OCI-LY7 (cell line): ENCODE measurements around the gene APOBEC3C. TPM values are rescaled to one million over a fixed set of nuclear protein-coding genes. Genes with fewer than 3 reads are reported as not detected.
A peak's percentile ranks its signal among the peaks of the same experiment; 100 is the strongest.
"Not testable (repeated sequence)": the region's sequence is repeated elsewhere in the genome, so short reads cannot be mapped to it uniquely, and the experiment has no call there.

Source experiments
- BruUV-seq: library from RNA; stranded (reverse); fragments of 400-500 nt; replicated peaks from 2 replicates; lab custom pipeline; 2021; lab: Mats Ljungman, UMichigan
- CTCF ChIA-PET: fragments of 300-600 bp; sonication (Branson Sonifier 250); formaldehyde crosslinking; loops from one replicate; lab custom pipeline; 2022; ENCODE audit warnings: antibody characterized with exemption; ENCODE audit not compliant: unreplicated experiment; lab: Charles Lee
- POLR2A ChIA-PET: fragments of 300-600 bp; sonication (Branson Sonifier 250); formaldehyde crosslinking; loops from one replicate; lab custom pipeline; 2022; ENCODE audit warnings: antibody characterized with exemption; lab: Charles Lee
- DNase-seq: peaks from one replicate; pipeline ENCODE4 v3.0.0-alpha.2; 2015; ENCODE audit warnings: low spot score
- H2AFZ ChIP-seq: fragments of 200-600 bp; sonication (generic), shearing (Covaris generic); 2 replicates; pipeline ENCODE4 v1.6.1; 2014; ENCODE audit warnings: mild to moderate bottlenecking, antibody characterized with exemption, low read length, moderate library complexity
- H3K27ac ChIP-seq: fragments of 200-600 bp; sonication (generic); 2 replicates; pipeline ENCODE4 v1.5.1; 2014; ENCODE audit warnings: mixed run types, low read depth, mild to moderate bottlenecking, moderate library complexity, low read length, inconsistent platforms; ENCODE audit not compliant: poor library complexity, severe bottlenecking
- H3K36me3 ChIP-seq: fragments of 200-600 bp; sonication (generic); 2 replicates; pipeline ENCODE4 v1.6.1; 2014; ENCODE audit warnings: mild to moderate bottlenecking, antibody characterized with exemption, low read length, moderate library complexity, mixed read lengths; ENCODE audit not compliant: insufficient read depth
- H3K4me1 ChIP-seq: fragments of 200-600 bp; sonication (generic); 2 replicates; pipeline ENCODE4 v1.5.1; 2014; ENCODE audit warnings: mild to moderate bottlenecking, low read length; ENCODE audit not compliant: insufficient read depth, poor library complexity, severe bottlenecking
- H3K4me2 ChIP-seq: fragments of 200-600 bp; sonication (generic); 2 replicates; pipeline ENCODE4 v1.6.1; 2014; ENCODE audit warnings: mild to moderate bottlenecking, low read length
- H3K4me3 ChIP-seq: fragments of 200-600 bp; sonication (generic); 2 replicates; pipeline ENCODE4 v1.5.1; 2014; ENCODE audit warnings: mild to moderate bottlenecking, low read depth, low read length; ENCODE audit not compliant: poor library complexity, severe bottlenecking
- H3K79me2 ChIP-seq: fragments of 200-600 bp; sonication (generic); 2 replicates; pipeline ENCODE4 v1.6.1; 2016; ENCODE audit warnings: low read depth, mild to moderate bottlenecking, low read length, moderate library complexity, mixed read lengths; ENCODE audit not compliant: insufficient read depth
- H3K9me2 ChIP-seq: fragments of 200-600 bp; sonication (generic); 2 replicates; pipeline ENCODE4 v1.6.1; 2016; ENCODE audit warnings: mild to moderate bottlenecking, low read length, mixed read lengths; ENCODE audit not compliant: insufficient read depth
- H3K9me3 ChIP-seq: fragments of 200-600 bp; sonication (generic); 2 replicates; pipeline ENCODE4 v1.6.1; 2014; ENCODE audit warnings: mild to moderate bottlenecking, mixed run types, low read length, mixed read lengths
- H4K20me1 ChIP-seq: fragments of 200-600 bp; sonication (generic); 2 replicates; pipeline ENCODE4 v1.6.1; 2014; ENCODE audit warnings: mild to moderate bottlenecking, antibody characterized with exemption, low read length, moderate library complexity, mixed read lengths; ENCODE audit not compliant: insufficient read depth
- EZH2phosphoT487 ChIP-seq: fragments of 200-600 bp; sonication (generic); IDR thresholded peaks from 2 replicates; pipeline ENCODE4 v1.6.1; 2018; ENCODE audit warnings: low read depth, borderline replicate concordance, mild to moderate bottlenecking, mixed run types, antibody characterized with exemption, low read length, moderate library complexity, mixed read lengths
- intact Hi-C: fragments of 100-400 bp; cut with micrococcal nuclease; formaldehyde crosslinking; loops from one replicate; pipeline ENCODE4 v1.10.0; 2022; ENCODE audit not compliant: unreplicated experiment
- total RNA-seq, 2 experiments: library from RNA; depleted of rRNA in 1 of 2; stranded (reverse); fragments of >200 nt in 1 of 2; shearing (Covaris generic) in 1 of 2; gene quantifications; 2 replicates each; pipeline ENCODE4 v1.2.3, GENCODE V29; 2014 to 2022
- TF ChIP-seq, protein P1 (sequence below): fragments of 200-600 bp; sonication (generic); conservative IDR thresholded peaks from 2 replicates; pipeline ENCODE4 v1.5.1; 2014; ENCODE audit warnings: mild to moderate bottlenecking, antibody characterized with exemption, low read length, moderate library complexity, mixed read lengths

The APOBEC3C gene
- total RNA-seq, 2 experiments from 2014 or later, result 4.3 to 74.0 TPM

DNA sequence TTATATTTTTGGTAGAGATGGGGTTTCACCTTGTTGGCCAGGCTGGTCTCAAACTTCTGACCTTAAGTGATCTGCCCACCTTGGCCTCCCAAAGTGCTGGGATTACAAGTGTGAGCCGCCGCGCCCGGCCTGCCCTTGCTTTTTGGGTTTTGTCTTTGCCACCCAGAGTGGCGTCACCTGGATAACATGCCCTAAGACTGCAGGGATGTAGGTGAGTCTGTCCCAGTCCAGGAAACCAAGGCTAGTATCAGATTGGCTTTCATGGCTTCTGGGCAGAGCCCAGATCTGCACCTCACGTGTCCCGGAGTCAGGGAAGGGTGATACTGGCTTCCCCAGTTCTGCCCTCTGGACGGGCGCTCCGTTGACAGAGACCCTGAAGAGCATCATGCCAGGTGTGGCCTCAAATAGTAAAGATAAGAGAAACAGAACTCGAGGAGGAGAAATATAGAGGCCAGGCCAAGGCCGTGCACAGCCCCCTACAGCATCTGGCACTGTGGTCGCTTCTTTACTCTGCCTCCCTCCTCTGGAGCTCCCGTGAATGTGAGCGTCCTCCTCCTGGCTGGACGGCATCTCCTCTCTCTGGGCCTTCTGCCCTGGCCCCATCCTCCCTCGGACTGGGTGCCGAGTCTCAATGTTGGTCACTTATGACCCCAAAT lies 39.8 kb upstream of the APOBEC3C start:
- no TSS peak for BruUV-seq
- no peak overlapping the region for H3K4me3 ChIP-seq
- no peak overlapping the region for H3K4me2 ChIP-seq
- no peaks in the 10 kb centered on the region for H4K20me1 ChIP-seq
- intact Hi-C loops, result no loop called here
- H3K27ac ChIP-seq, result no peak overlapping the region
- no peaks in the 10 kb centered on the region for H3K36me3 ChIP-seq
- POLR2A ChIA-PET, result interaction anchor here (0.6 kb wide), 1 partner anchor 649 kb away, joined by 3 read pairs; no protein-coding TSS in a partner anchor
- no peak for DNase-seq
- H2AFZ ChIP-seq, result peak overlapping the region; percentile 19; the same call in 1 of the 2 replicates
- no peaks in the 10 kb centered on the region for H3K79me2 ChIP-seq
- no peaks in the 10 kb centered on the region for H3K9me2 ChIP-seq
- CTCF ChIA-PET, result interaction anchor here (1.0 kb wide), 1 partner anchor 29 kb away, joined by 3 read pairs; no protein-coding TSS in a partner anchor
- no peaks in the 10 kb centered on the region for H3K4me1 ChIP-seq
- no peaks in the 10 kb centered on the region for H3K9me3 ChIP-seq
- TF ChIP-seq, protein P1, sequence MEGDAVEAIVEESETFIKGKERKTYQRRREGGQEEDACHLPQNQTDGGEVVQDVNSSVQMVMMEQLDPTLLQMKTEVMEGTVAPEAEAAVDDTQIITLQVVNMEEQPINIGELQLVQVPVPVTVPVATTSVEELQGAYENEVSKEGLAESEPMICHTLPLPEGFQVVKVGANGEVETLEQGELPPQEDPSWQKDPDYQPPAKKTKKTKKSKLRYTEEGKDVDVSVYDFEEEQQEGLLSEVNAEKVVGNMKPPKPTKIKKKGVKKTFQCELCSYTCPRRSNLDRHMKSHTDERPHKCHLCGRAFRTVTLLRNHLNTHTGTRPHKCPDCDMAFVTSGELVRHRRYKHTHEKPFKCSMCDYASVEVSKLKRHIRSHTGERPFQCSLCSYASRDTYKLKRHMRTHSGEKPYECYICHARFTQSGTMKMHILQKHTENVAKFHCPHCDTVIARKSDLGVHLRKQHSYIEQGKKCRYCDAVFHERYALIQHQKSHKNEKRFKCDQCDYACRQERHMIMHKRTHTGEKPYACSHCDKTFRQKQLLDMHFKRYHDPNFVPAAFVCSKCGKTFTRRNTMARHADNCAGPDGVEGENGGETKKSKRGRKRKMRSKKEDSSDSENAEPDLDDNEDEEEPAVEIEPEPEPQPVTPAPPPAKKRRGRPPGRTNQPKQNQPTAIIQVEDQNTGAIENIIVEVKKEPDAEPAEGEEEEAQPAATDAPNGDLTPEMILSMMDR, result no peak
- no peak for TF ChIP-seq EZH2phosphoT487

DNA sequence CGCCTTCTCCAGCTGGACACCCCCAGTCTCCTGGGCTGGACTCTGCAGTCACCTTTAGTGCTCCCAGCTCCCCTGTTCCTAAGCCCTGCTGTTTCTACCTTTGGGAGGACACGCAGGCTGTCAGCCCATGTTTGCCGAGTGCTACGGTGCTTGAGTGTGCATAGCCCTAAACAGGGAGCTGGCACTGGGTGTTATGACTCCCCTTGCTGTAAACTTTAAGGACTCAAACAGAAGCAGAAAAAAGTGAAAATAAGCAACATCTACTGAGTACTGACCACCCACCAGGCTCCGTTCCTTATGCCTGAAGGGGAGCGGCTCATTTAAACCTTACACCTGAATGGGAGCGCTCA lies 39.3 kb upstream of the APOBEC3C start:
- Histone ChIP-seq H3K4me2 (no peak overlapping the region), H3K9me2 (no peaks in the 10 kb centered on the region), H3K9me3 (no peaks in the 10 kb centered on the region), H3K36me3 (no peaks in the 10 kb centered on the region), H3K4me1 (no peaks in the 10 kb centered on the region), H3K27ac (no peak overlapping the region), H4K20me1 (no peaks in the 10 kb centered on the region), H3K4me3 (no peak overlapping the region), H2AFZ (no peak overlapping the region), H3K79me2 (no peaks in the 10 kb centered on the region)
- intact Hi-C loops, result no loop called here
- TF ChIP-seq EZH2phosphoT487, result no peak
- TF ChIP-seq, protein P1, result no peak
- no peak for DNase-seq
- ChIA-PET CTCF (no interaction called here), POLR2A (no interaction called here)
- BruUV-seq, result no TSS peak

DNA sequence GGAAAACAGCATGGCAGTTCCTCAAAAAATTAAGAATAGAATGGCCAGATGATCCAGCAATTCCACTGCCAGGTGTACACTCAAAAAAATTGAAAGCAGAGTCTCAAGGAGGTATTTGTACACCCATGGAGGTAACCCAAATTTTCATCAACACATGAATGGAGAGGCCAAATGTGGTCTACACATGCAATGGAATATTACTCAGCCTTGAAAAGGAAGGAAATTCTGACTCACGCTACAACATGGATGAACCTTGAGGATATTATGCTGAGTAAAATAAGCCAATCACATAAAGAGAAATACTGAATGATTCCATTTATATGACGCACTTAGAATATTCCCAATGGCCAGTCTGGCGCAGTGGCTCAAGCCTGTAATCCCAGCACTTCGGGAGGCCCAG lies 36.8 kb upstream of the APOBEC3C start:
- H4K20me1 ChIP-seq, H3K4me3 ChIP-seq, H3K36me3 ChIP-seq, H2AFZ ChIP-seq, POLR2A ChIA-PET, H3K79me2 ChIP-seq, H3K9me2 ChIP-seq, DNase-seq, H3K27ac ChIP-seq, H3K9me3 ChIP-seq, intact Hi-C loops, CTCF ChIA-PET, H3K4me2 ChIP-seq, BruUV-seq: not testable (repeated sequence)
- peaks cover 10% of the 10 kb centered on the region for H3K4me1 ChIP-seq

DNA sequence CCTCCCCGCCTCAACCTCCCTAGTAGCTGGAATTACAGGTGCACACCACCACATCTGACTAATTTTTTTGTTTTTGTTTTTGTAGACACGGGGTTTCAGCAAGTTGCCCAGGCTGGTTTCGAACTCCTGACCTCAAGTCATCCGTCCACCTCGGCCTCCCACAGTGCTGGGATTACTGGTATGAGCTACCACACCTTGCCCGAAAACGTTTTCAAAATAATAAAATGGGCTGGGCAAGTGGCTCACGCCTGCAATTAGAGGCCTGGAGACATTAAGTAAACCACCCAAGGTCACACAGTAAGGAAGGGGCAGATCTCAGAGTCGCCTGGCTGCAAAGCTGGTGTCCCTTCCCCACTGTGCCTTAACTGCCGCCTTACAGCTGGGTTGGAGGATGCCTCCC lies 33.5 kb upstream of the APOBEC3C start:
- H3K9me2 ChIP-seq, H2AFZ ChIP-seq, DNase-seq, CTCF ChIA-PET, intact Hi-C loops, H3K79me2 ChIP-seq, H3K36me3 ChIP-seq, H4K20me1 ChIP-seq, H3K4me2 ChIP-seq, H3K4me3 ChIP-seq, H3K27ac ChIP-seq, BruUV-seq: not testable (repeated sequence)
- POLR2A ChIA-PET, result interaction anchor here (0.7 to 1.3 kb wide), 2 partner anchors 23 to 56 kb away, joined by 3 read pairs; no protein-coding TSS in a partner anchor
- H3K4me1 ChIP-seq, result peaks cover 26% of the 10 kb centered on the region
- H3K9me3 ChIP-seq, result peaks cover 16% of the 10 kb centered on the region; the same call in 1 of the 2 replicates
